ENCODE measurements around the gene SNX15.

The SNX15 gene

GRCh38 chr11:65089621-65090020 lies 62.4 kb downstream of the SNX15 start:
- Histone ChIP-seq H3K9me3 (ENCODE audit: insufficient read depth, low read depth, low read length) (no peaks in the 10 kb centered on the region), H3K9ac (ENCODE audit: low read depth, low read length) (no peak overlapping the region), H3K4me3 (ENCODE audit: low read length) (no peak overlapping the region), H3K27me3 (ENCODE audit: insufficient read depth, low read length) (no peaks in the 10 kb centered on the region), H3K36me3 (ENCODE audit: insufficient read depth, low read depth, low read length) (peaks cover 30% of the 10 kb centered on the region), H3K27ac (ENCODE audit: low read length) (no peak overlapping the region), H3K4me1 (ENCODE audit: insufficient read depth, low read length) (0 out of 2 replicates have a peak, but pooled peaks cover 4% of the 10 kb centered on the region)
